A673 (cell line): Measurements from ENCODE around the gene NCLN. TPM values are rescaled to one million over a fixed set of nuclear protein-coding genes. Genes with fewer than 3 reads are reported as not detected.
"Not testable (repeated sequence)": the region's sequence is repeated elsewhere in the genome, so short reads cannot be mapped to it uniquely, and the experiment has no call there.

ENCODE experiments used
- BruUV-seq: library from RNA; stranded (reverse); fragments of 400-500 nt; replicated peaks from 2 replicates; lab custom pipeline; 2021; lab: Mats Ljungman, UMichigan
- CTCF ChIA-PET: fragments of 300-600 bp; sonication (Branson Sonifier 250); formaldehyde crosslinking; loops from one replicate; lab custom pipeline; 2022; ENCODE audit warnings: antibody characterized with exemption; lab: Charles Lee
- POLR2A ChIA-PET: fragments of 300-600 bp; sonication (Branson Sonifier 250); formaldehyde crosslinking; loops from one replicate; lab custom pipeline; 2022; ENCODE audit warnings: antibody characterized with exemption; ENCODE audit not compliant: low non-redundant PET; lab: Charles Lee
- DNase-seq: peaks from one replicate; pipeline ENCODE4 v3.0.0-alpha.2; 2015; ENCODE audit warnings: low spot score
- H3K27ac ChIP-seq: fragments of 200-600 bp; sonication (generic); 2 replicates; pipeline ENCODE4 v1.5.1; 2016; ENCODE audit warnings: mixed run types, low read depth, mild to moderate bottlenecking, mixed read lengths, antibody characterized with exemption, low read length; ENCODE audit not compliant: poor library complexity, severe bottlenecking
- H3K27me3 ChIP-seq: fragments of 200-600 bp; sonication (generic); replicated peaks from 2 replicates; pipeline ENCODE4 v1.6.1; 2017; ENCODE audit warnings: mixed run types, low read depth, mild to moderate bottlenecking, mixed read lengths, antibody characterized with exemption, low read length; ENCODE audit not compliant: insufficient read depth, poor library complexity
- H3K36me3 ChIP-seq: fragments of 200-600 bp; sonication (generic); 2 replicates; pipeline ENCODE4 v1.6.1; 2016; ENCODE audit warnings: mixed run types, mild to moderate bottlenecking, mixed read lengths, antibody characterized with exemption, low read length; ENCODE audit not compliant: insufficient read depth, poor library complexity, severe bottlenecking
- H3K4me1 ChIP-seq: fragments of 200-600 bp; sonication (generic); 2 replicates; pipeline ENCODE4 v1.6.1; 2017; ENCODE audit warnings: mixed run types, mild to moderate bottlenecking, mixed read lengths, antibody characterized with exemption, low read length; ENCODE audit not compliant: insufficient read depth, poor library complexity, severe bottlenecking
- H3K4me3 ChIP-seq: fragments of 200-600 bp; sonication (generic); 2 replicates; pipeline ENCODE4 v1.5.1; 2016; ENCODE audit warnings: low read depth, mixed run types, mild to moderate bottlenecking, mixed read lengths, low read length; ENCODE audit not compliant: poor library complexity, severe bottlenecking
- H3K9me3 ChIP-seq: fragments of 200-600 bp; sonication (generic); 2 replicates; pipeline ENCODE4 v1.6.1; 2016; ENCODE audit warnings: mixed run types, low read depth, mild to moderate bottlenecking, mixed read lengths, antibody characterized with exemption, low read length; ENCODE audit not compliant: poor library complexity, severe bottlenecking
- CTCF ChIP-seq: fragments of 300-800, 200-600 bp; sonication (generic); conservative IDR thresholded peaks from 2 replicates; pipeline ENCODE4 v1.5.1; 2017; ENCODE audit warnings: low read depth, mild to moderate bottlenecking, antibody characterized with exemption, low read length, moderate library complexity, mixed read lengths
- EZH2 ChIP-seq: fragments of 200-600 bp; sonication (generic); IDR thresholded peaks from 2 replicates; pipeline ENCODE4 v1.6.1; 2017; ENCODE audit warnings: borderline replicate concordance, low read depth, mild to moderate bottlenecking, mixed read lengths, antibody characterized with exemption, low read length; ENCODE audit not compliant: poor library complexity, severe bottlenecking
- intact Hi-C: fragments of 100-400 bp; cut with micrococcal nuclease; formaldehyde crosslinking; loops from one replicate; pipeline ENCODE4 v1.10.0; 2022; ENCODE audit not compliant: unreplicated experiment
- total RNA-seq: library from RNA; stranded (reverse); gene quantifications from 2 replicates; pipeline ENCODE4 v1.2.3, GENCODE V29; 2021

The NCLN gene
- total RNA-seq, 1 experiment from 2014 or later: 122 TPM

- Histone ChIP-seq H3K9me3 (no peaks in the 10 kb centered on the region), H3K27ac (no peak overlapping the region), H3K4me1 (no peaks in the 10 kb centered on the region), H3K4me3 (no peak overlapping the region), H3K36me3 (no peaks in the 10 kb centered on the region), H3K27me3 (no peaks in the 10 kb centered on the region)
- ChIA-PET POLR2A (no interaction called here), CTCF (interaction anchor here (0.8 kb wide), 1 partner anchor 23 kb away, joined by 3 read pairs; no protein-coding TSS in a partner anchor)
- intact Hi-C loops: no loop called here
- TF ChIP-seq EZH2 (no peak), CTCF (no peak)
- BruUV-seq: no TSS peak
- DNase-seq: no peak
Observed at GRCh38 chr19:3220576-3220975, 34.8 kb downstream of the NCLN start.

- POLR2A ChIA-PET, intact Hi-C loops, DNase-seq, BruUV-seq, H3K4me3 ChIP-seq, CTCF ChIA-PET, H3K4me1 ChIP-seq, H3K27me3 ChIP-seq, H3K27ac ChIP-seq, H3K36me3 ChIP-seq, H3K9me3 ChIP-seq: not testable (repeated sequence)
Observed at GRCh38 chr19:3221576-3221975, 35.8 kb downstream of the NCLN start.

GRCh38 chr19:3222709-3223108, 37.0 kb downstream of the NCLN start:
- POLR2A ChIA-PET: no interaction called here

More at GRCh38 chr19:3222709-3223108, 37.0 kb downstream of the NCLN start:
- no TSS peak for BruUV-seq
- Histone ChIP-seq H3K4me3 (no peak overlapping the region), H3K27ac (no peak overlapping the region), H3K36me3 (no peaks in the 10 kb centered on the region), H3K4me1 (no peaks in the 10 kb centered on the region), H3K27me3 (no peaks in the 10 kb centered on the region), H3K9me3 (no peaks in the 10 kb centered on the region)
- intact Hi-C loops: no loop called here
- no peak for TF ChIP-seq CTCF
- no peak for DNase-seq
- CTCF ChIA-PET: interaction anchor here (0.6 kb wide), 1 partner anchor 208 kb away, joined by 3 read pairs; no protein-coding TSS in a partner anchor
